Measurements from ENCODE around the gene CAMK2B.
"Not testable (repeated sequence)": the region's sequence is repeated elsewhere in the genome, so short reads cannot be mapped to it uniquely, and the experiment has no call there.

Gene CAMK2B

GRCh38 chr7:44189286-44189992 is 136.0 kb downstream of the CAMK2B start, which contains the start of gene GCK:
Gene GCK (minus strand): TSS chr7:44189439. CDS start chr7:44188953, 486 bp downstream.
- DNase-seq, result no peak

GRCh38 chr7:44188480-44189225 is 136.7 kb downstream of the CAMK2B start:
- DNase-seq, result no peak

- no peak for DNase-seq
Observed at GRCh38 chr7:44187636-44188416, 137.6 kb downstream of the CAMK2B start.

DNA sequence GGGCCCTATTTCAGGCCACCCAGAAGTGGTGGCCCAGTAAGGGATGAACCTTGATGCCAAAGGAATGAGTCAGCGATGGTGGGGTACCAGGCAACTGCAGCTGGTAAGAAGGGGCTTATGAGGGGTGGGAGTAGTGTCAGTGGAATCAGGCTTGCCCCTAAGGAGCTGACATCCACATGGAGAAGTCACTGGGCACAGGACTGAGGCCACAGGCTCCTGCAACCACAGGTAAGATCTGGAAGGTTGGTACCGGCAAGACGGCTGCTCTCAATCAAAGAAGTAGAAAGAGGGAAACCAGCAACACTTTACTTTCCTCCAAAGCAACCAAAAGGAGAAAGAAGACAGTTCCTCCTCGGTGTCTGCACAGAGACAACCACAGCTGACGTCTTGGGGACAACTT is 138.7 kb downstream of the CAMK2B start:
- DNase-seq, result no peak

DNA sequence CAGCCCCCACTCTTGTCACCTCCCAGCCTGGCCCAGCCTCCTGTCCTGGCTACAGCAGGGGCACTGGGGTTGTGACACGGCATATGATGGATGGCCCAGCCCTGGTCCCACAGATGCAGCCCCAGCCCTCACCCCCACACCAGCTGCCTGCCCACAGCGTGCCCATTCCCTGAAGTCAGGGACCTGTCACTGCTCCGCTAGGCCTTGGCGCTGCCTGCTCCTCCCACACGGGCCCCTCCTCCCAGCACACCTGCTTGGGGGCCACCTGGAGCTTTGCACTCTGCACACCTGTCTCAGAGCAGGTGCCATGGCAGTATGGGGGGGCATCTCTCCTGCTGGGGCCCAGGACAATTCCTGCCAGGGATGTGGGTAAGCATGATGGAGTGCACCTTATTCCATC is 139.7 kb downstream of the CAMK2B start:
- no peak for DNase-seq

DNA sequence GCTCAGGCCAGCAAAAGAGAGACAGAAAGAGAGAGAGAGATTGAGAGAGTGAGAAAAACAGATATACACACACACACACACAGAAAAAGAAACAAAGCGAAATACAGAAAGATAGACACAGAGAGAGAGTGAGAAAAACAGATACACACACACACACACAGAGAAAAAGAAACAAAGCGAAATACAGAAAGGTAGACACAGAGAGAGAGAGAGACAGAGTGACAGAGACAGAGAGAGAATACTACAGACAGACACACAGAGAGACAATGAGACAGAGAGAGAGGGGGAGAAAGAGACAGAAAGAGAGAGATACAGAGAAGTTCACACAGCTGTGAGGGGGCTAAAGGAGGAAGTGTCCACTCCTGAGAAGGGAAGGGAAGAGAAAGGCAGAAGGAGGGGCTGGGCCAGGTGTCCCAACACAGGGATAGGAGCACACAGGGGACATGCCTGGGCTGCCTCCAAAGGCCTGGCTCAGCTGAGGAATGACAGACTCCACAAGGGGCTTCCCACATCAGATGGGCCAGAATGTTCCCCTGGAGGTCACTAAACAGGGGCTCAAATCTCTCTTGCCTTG is 140.4 kb downstream of the CAMK2B start:
- no peak for DNase-seq

- DNase-seq, result peak; percentile 79
Observed at GRCh38 chr7:44184206-44184872, 141.1 kb downstream of the CAMK2B start.

DNA sequence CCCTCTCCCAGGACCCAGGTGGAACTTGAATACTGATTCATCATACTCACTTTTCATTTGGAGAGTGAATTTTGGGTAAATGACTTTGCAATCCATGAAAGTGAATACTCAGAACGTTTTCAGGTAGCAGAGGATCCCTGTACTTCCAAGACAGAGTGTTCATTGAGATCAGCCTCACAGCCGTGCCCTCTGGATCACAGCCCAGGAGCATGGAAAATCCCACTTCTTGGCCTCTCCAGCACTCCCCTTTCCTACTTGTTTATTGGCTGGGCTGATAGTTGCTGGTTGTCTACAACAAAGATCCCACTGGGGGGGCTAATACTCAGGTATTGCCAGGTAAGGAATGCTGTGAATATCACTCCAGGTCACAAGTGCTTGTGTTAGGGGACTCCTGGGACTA is 142.0 kb downstream of the CAMK2B start:
- DNase-seq, result no peak

DNA sequence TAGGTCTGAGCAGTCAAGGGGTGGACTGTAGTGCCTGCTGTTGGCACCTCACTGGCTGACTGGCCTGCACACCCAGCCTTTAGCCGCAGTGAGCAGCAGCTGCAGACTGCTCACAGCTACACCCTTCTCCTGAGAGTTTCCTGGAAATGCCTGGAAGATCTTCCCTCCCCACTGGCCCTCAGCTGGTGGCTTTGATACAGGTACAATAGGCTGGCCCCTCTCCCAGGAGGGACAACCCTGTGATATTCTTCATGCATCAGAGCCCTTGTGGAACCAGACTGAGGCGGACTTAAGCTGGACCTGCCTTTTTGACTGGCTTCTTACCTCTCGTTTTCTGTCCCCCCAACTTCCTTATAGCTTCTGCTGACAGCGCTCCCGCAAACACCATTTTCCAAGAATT is 142.6 kb downstream of the CAMK2B start:
- no peak for DNase-seq

DNA sequence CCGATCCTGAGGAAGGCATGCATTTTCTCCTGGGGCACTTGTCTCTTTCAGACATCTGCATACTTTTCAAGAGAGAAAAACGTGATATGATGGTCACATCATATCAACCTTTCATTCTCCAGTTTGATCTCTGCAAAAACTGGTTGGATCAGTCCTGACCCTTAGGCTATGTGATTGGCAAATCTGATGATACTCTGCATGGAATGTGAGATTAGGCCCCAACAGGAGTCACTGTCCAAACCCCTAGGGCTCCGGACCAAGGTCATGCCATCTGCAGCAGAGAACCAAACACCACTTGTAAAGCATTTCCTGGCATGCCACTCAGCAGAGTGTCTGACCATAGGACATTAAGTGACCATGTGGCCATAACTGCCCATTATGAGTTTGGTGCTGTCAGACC is 144.8 kb downstream of the CAMK2B start:
- no peak for DNase-seq

DNA sequence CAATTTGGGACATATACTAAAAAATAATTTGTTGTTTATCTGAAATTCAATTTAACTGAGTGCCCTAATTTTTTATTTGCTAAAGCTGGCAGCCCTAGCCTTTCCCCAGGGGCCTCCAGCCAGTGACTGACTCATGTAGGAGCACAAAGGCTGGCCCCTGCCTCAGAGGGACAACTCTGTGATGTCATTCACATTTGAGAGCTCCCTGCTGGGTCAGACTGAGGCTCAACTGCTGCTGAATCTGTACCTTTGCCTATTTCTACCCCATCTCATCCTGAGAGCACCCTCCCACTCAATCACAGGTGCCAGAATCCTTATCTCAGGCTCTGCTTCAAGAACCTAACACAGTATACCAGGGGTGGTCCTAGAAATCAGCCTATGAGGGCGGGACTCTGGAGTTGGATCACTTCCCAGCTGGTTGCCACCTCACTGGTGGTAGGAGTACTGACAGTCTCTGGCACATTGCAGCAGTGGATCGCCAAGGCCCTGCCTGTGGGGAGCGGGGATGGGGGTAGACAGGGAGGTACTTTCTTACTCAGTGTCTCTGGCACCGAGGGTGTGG is 147.7 kb downstream of the CAMK2B start:
- DNase-seq, result no peak

DNA sequence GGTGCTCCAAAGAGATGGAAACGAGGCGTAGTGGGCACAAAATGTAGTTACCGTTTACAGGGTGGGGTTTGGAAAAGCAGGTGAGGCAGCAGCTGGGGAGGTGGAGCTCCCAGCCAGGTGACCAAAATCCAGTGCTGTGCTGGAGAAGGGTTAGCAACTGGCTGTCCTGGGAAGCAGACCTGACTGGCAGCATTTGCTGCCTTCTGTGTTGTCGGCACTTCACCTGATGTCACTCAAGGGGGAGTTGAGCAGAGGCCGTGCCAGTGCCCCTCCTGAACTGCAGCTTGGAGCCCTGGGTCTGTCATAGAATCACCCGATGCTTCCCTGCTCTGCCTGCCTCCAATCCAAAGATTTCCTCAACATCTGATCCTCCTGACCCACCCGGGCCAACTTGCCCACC is 148.9 kb downstream of the CAMK2B start:
- no peak for DNase-seq

DNA sequence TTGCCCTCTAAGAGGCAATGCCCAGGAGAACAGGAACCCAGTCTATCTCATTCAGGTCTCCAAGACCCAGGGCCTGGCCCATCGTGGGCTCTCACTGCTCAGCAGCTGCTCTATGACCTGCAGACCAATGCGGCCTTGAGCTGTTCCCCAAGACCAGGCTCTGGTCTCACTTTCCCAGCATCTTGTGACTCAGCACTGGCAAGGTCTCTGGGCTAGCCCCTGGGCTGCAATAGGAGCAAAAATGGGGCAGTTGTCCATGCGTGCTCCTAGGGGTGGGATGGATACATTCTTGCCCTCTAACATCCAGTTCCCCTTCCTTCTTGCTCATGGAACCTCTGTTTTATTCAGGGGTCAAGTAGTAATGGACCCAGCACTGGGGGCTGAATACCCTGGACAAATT is 149.7 kb downstream of the CAMK2B start:
- no peak for DNase-seq

DNA sequence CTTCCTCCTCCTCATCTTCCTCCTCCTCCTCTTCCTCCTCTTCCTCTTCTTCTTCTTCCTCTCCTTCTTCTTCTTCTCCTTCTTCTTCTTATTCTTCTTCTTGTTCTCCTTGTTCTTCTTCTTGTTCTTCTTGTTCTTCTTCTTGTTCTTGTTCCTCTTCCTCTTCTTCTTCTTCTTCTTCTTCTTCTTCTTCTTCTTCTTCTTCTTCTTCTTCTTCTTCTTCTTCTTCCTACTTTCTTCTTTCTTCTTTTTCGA is 150.8 kb downstream of the CAMK2B start:
- not testable (repeated sequence) for DNase-seq

DNA sequence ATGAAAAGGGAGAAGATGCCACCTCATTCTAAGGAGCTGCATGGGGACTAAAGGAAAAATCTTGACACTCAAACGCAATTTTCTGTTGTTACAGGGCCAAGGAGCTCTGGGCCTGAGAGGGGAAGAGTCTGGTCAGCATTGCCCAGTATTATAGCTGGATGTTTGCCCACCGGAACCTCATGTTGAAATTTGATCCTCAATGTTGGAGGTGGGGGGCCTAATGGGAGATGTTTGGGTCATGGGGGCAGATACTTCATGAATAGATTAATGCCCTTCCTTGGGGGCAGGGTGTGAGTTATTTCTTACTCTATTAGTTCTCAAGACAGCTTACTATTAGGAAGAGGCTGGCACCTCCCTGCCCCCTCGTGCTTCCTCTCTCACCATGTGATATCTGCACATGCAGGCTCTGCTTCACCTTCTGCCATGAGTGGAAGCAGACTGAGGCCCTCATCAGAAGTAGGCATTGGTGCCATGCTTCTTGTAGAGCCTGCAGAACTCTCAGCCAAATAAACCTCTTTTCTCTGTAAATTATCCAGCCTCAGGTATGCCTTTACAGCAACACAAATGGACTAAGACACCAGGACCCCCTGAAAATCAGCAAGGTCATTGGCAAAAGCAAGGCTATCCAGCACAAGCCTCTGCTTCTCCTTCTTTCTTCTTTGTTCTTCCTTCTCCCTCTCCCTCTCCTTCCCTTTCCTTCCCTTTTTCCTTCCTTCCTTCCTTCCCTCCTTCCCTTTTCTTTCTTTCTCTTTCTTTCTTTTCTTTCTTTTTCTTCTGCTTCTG is 151.3 kb downstream of the CAMK2B start:
- DNase-seq, result no peak

DNA sequence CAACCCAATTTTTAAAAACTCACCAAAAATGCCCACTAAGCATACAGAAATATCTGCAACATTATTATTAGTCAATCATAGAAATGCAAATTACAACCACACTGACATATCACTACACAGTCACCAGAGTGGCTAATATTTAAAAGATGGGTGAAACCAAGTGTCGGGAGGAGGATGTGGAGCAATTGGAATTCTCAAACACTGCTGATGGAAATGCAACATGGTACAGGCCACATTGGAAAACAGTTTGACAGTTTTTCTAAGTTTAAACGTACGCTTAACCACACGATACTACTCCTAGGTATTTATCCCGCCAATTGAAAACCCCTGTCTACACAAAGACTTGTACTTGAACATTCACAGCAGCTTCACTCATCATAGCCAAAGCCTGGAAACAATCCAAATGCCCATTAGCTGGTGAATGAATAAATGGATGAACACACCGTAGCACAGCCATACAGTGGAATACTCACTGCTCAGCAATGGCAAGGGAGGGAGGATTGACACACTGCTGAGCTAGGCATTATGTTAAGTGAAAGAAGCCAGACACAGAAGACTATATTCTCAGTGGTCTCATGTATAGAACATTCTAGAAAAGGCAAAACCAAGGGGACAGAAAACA is 152.5 kb downstream of the CAMK2B start:
- DNase-seq, result no peak

GRCh38 chr7:44172352-44172751 is 153.0 kb downstream of the CAMK2B start:
- no peak for DNase-seq

DNA sequence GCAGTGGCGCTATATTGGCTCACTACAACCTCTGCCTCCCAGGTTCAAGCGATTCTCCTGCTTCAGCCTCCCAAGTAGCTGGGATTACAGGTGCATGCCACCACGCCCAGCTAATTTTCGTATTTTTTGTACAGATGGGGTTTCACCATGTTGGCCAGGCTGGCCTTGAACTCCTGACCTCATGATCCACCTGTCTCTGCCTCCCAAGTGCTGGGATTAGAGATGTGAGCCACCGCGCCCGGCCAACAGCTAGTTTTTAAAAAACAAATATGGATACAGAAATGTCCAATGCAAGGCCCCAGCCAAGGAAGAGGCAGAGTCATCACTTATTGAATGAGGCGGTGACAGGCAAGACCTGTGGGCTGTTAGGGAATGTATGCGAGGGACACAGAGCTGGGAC is 153.5 kb downstream of the CAMK2B start:
- not testable (repeated sequence) for DNase-seq

DNA sequence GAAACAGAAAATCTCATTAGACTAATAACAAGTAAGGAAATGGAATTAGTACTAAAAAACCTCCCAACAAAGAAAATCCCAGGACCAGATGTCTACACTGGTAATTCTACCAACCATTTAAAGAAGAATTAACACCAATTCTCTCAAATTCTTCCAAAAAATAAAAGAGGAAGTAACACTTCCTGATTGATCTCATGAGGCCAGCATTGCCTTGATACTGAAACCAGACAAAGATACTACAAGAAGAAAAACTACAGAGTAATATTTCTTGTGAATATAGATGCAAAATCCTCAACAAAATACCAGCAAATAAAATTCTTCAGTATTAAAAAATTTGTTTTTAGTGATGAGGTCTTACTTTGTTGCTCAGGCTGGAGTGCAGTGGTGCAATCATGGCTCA is 157.5 kb downstream of the CAMK2B start:
- no peak for DNase-seq
